K562 (cell line): Measurements from ENCODE around the gene ARHGAP8. TPM values are rescaled to one million over a fixed set of nuclear protein-coding genes. Genes with fewer than 3 reads are reported as not detected.

Experiments used
- ATAC-seq: fragments of 200-7000 bp; cut with Tn5 transposase; 3 replicates; pipeline ENCODE4 v1.9.1; 2020; ENCODE audit warnings: moderate library complexity
- BruUV-seq: library from RNA; stranded (reverse); fragments of 400-500 nt; replicated peaks from 2 replicates; lab custom pipeline; 2021; lab: Mats Ljungman, UMichigan
- CTCF ChIA-PET: fragments of 300-600 bp; formaldehyde crosslinking; extraction: SDS; loops from one replicate; lab custom pipeline; 2021; ENCODE audit warnings: low intra/inter-chr PET ratio; lab: Yijun Ruan, JAX
- POLR2A ChIA-PET: fragments of 300-600, 350-650 bp; sonication (Branson Sonifier 250); formaldehyde crosslinking; extraction: SDS; loops from one replicate; lab custom pipeline; 2021; ENCODE audit warnings: antibody characterized with exemption, inconsistent platforms; lab: Yijun Ruan, JAX
- DNase-seq, 4 experiments: peaks; one replicate each; pipeline versions ENCODE4 v3.0.0 to v3.0.0-alpha.2; 2011 to 2018; ENCODE audit warnings: low spot score in 3 of 4, mixed read lengths in 3 of 4; ENCODE audit errors: extremely low read depth in 1 of 4
- FAIRE-seq: peaks from 2 replicates; lab custom pipeline; 2011; peaks lifted over from hg19 to GRCh38; lab: Jason Lieb, UNC
- H2AFZ ChIP-seq: 2 replicates; pipeline ENCODE4 v1.6.0; 2011; ENCODE audit warnings: low read depth, low read length, control low read depth, inconsistent platforms
- H3K27ac ChIP-seq: fragments of 200-600 bp; 3 replicates; pipeline ENCODE4 v1.8.0; 2011; ENCODE audit warnings: low read depth, mild to moderate bottlenecking, control low read depth, inconsistent platforms, low read length, moderate library complexity, mixed read lengths; ENCODE audit errors: extremely low read depth
- H3K27me3 ChIP-seq, 2 experiments: fragments of 300-600 bp in 1 of 2; 2 replicates in 1 of 2; 3 replicates in 1 of 2; pipeline versions ENCODE4 v1.6.0 to v1.8.0; 2011; ENCODE audit warnings: inconsistent platforms in 2 of 2, low read length in 2 of 2, mild to moderate bottlenecking in 1 of 2, mixed read lengths in 1 of 2, moderate library complexity in 1 of 2; ENCODE audit not compliant: control insufficient read depth in 2 of 2, insufficient read depth in 2 of 2
- H3K36me3 ChIP-seq: fragments of 300-600 bp; 3 replicates; pipeline ENCODE4 v1.8.0; 2011; ENCODE audit warnings: mild to moderate bottlenecking, low read length, inconsistent platforms; ENCODE audit not compliant: control insufficient read depth, insufficient read depth
- H3K4me1 ChIP-seq, 2 experiments: fragments of 200-600 bp in 1 of 2; replicated peaks in 1 of 2; 2 replicates in 1 of 2; 3 replicates in 1 of 2; pipeline versions ENCODE4 v1.5.1 to v1.8.0; 2011; ENCODE audit warnings: inconsistent platforms in 2 of 2, low read length in 2 of 2, mild to moderate bottlenecking in 1 of 2, mixed read lengths in 1 of 2, moderate library complexity in 1 of 2; ENCODE audit not compliant: control insufficient read depth in 2 of 2, insufficient read depth in 2 of 2
- H3K4me2 ChIP-seq: 2 replicates; pipeline ENCODE4 v1.6.1; 2011; ENCODE audit warnings: low read length, control low read depth, inconsistent platforms, mixed read lengths; ENCODE audit not compliant: insufficient read depth
- H3K4me3 ChIP-seq: fragments of 200-600 bp; sonication (generic), shearing (Covaris generic); 2 replicates; pipeline ENCODE4 v1.5.1; 2016; ENCODE audit warnings: control low read depth, inconsistent platforms
- H3K79me2 ChIP-seq: fragments of 200-600 bp; 3 replicates; pipeline ENCODE4 v1.8.0; 2011; ENCODE audit warnings: low read length, inconsistent platforms; ENCODE audit not compliant: control insufficient read depth, insufficient read depth
- H3K9ac ChIP-seq, 2 experiments: 2 replicates each; pipeline versions ENCODE4 v1.6.0 to v1.6.1; 2011; ENCODE audit warnings: low read depth in 2 of 2, low read length in 2 of 2, control low read depth in 1 of 2, inconsistent platforms in 1 of 2, mild to moderate bottlenecking in 1 of 2, mixed read lengths in 1 of 2; ENCODE audit not compliant: insufficient read depth in 1 of 2
- H3K9me1 ChIP-seq: one replicate; pipeline ENCODE4 v1.6.0; 2011; ENCODE audit warnings: inconsistent platforms, mild to moderate bottlenecking, low read length, moderate library complexity; ENCODE audit not compliant: control insufficient read depth, insufficient read depth
- H3K9me3 ChIP-seq: replicated peaks from 2 replicates; pipeline ENCODE4 v1.5.1; 2011; ENCODE audit warnings: low read depth, low read length, inconsistent platforms; ENCODE audit not compliant: control insufficient read depth, insufficient read depth
- H4K20me1 ChIP-seq: replicated peaks from 2 replicates; pipeline ENCODE4 v1.6.1; 2011; ENCODE audit warnings: low read length, inconsistent platforms, mixed read lengths; ENCODE audit not compliant: control insufficient read depth, insufficient read depth
- HDAC6 ChIP-seq: IDR thresholded peaks from 2 replicates; pipeline ENCODE4 v1.6.1; 2012; ENCODE audit warnings: low read depth, mild to moderate bottlenecking, control low read depth, inconsistent platforms, low read length, moderate library complexity
- KAT2B ChIP-seq: IDR thresholded peaks from one replicate; pipeline ENCODE4 v1.6.1; 2012; ENCODE audit warnings: low read depth, mild to moderate bottlenecking, control low read depth, inconsistent platforms, low read length, moderate library complexity
- PHTF2 ChIP-seq: fragments of 250-450 bp; sonication (Bioruptor Pico); IDR thresholded peaks from 2 replicates; pipeline ENCODE4 v1.5.0; 2021; ENCODE audit warnings: mild to moderate bottlenecking
- ZNF316 ChIP-seq: fragments of 450-650 bp; IDR thresholded peaks from 2 replicates; pipeline ENCODE4 v1.6.1; 2016
- ZNF583 ChIP-seq: fragments of 250-450 bp; sonication (Bioruptor Pico); IDR thresholded peaks from 2 replicates; pipeline ENCODE4 v1.4.0; 2020
- WGBS: fragments of 100-300 bp; shearing (Covaris generic); methylation state at CpG from one replicate; pipeline ENCODE4 v1.1.6; 2016; ENCODE audit warnings: low coverage, mixed read lengths; ENCODE audit not compliant: insufficient coverage; ENCODE audit errors: missing lambda C conversion rate; 5-methylcytosine and 5-hydroxymethylcytosine counted together
- in situ Hi-C: fragments of 300-500 bp; cut with MboI; formaldehyde crosslinking; loops from 4 replicates; pipeline ENCODE4 v1.15.0; 2018; ENCODE audit warnings: inconsistent platforms, mixed read lengths
- intact Hi-C: fragments of 100-400 bp; cut with micrococcal nuclease; formaldehyde crosslinking; loops from 2 replicates; pipeline ENCODE4 v1.14.2; 2022
- polyA plus RNA-seq, 8 experiments: library from polyadenylated mRNA; depleted of rRNA in 4 of 8; stranded (reverse) in 5 of 8; unstranded in 3 of 8; fragments of >200 nt; fragmentation: Nextera tagmentation in 2 of 8; fragmentation: Illumina TruSeq in 1 of 8; extraction: Ambion mirVana in 2 of 8; extraction: Trizol in 1 of 8; gene quantifications; 2 replicates each; pipeline versions ENCODE4 v1.2.1 to v1.2.3, GENCODE V29; 2011 to 2014; ENCODE audit warnings: inconsistent platforms in 1 of 8, missing spikeins in 1 of 8
- total RNA-seq, 7 experiments: library from RNA; depleted of rRNA in 6 of 7; stranded (reverse); fragments of >200 nt in 6 of 7; fragmentation: Illumina TruSeq in 2 of 7; extraction: Trizol in 2 of 7; gene quantifications; 2 replicates each; pipeline versions ENCODE4 v1.2.1 to v1.2.3, GENCODE V29; 2011 to 2021; ENCODE audit warnings: low replicate concordance in 1 of 7

Gene ARHGAP8
- total and polyA plus RNA-seq, 9 of the 15 experiments (the other 6 are each of a cell fraction or from before 2014, with no cell fraction given), result 0.15 to 2.2 (median 0.62) TPM

DNA sequence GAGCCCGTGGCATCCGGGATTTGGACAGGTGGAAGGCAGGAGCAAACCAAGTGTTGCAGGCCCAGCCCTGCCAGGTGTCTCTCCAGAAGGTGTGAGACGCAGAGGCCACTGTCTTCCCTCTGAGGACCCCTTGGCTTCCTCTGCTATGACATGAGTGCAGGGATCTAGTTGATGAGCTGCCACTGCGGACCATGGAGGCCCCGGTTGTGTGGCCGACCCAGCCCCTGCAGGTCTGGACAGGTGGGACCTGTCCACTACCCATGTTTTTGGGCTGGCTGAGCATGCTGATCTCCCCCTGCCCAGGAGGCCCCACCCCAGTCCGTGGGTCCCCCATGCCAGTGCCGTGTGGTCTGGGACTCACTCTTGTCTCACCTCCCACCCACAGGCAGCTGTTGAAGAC lies 27.5 kb upstream of the ARHGAP8 start:
- H3K79me2 ChIP-seq, result no peaks in the 10 kb centered on the region
- H4K20me1 ChIP-seq, result no peaks in the 10 kb centered on the region; the same call in 1 of the 2 replicates
- no peak overlapping the region for H3K4me3 ChIP-seq
- H3K27me3 ChIP-seq, result no peaks in the 10 kb centered on the region
- no peak overlapping the region for H3K9ac ChIP-seq
- POLR2A ChIA-PET, result interaction anchor here (0.6 to 1.0 kb wide), 2 partner anchors 10 to 17 kb away, joined by 3 read pairs; no protein-coding TSS in a partner anchor
- no peaks in the 10 kb centered on the region for H3K9me3 ChIP-seq
- ATAC-seq (no peak), DNase-seq (no peak), FAIRE-seq (no peak)
- no peak overlapping the region for H2AFZ ChIP-seq
- no TSS peak for BruUV-seq
- intact Hi-C loops (no loop called here), in situ Hi-C loops (no loop called here)
- H3K9me1 ChIP-seq, result no peaks in the 10 kb centered on the region
- WGBS, result 90% methylated on average over 4 of the region's 8 CpGs
- H3K27ac ChIP-seq, result no peak overlapping the region
- H3K36me3 ChIP-seq, result peaks cover 6% of the 10 kb centered on the region; the same call in 1 of the 3 replicates
- no peak overlapping the region for H3K4me2 ChIP-seq
- CTCF ChIA-PET, result no interaction called here
- TF ChIP-seq HDAC6 (no peak), PHTF2 (CRISPR knock-in tag) (no peak), ZNF316 (no peak)
- peaks cover 0 to 21% of the 10 kb centered on the region in 2 experiments; a peak in 2 of 5 replicates for H3K4me1 ChIP-seq

DNA sequence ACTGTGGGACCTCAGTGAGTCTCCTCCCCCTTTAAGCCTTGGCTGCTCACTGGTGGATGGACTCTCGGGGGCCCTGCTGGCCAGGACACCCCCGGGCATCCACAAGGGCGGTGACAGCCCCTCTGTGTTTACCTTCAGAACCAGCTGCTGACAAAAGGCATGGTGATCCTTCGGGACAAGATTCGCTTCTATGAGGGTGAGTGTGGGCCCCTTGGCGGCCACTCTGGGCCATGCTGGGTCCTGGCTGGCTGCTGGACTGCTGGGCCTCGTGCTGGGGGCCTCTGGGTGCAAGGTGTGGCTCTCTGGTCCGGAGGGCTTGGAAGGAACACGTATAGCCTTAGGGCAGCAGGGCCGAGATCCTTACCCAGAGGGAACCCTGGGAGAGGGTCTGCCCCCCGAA lies 25.9 kb upstream of the ARHGAP8 start:
- Histone ChIP-seq H4K20me1 (no peaks in the 10 kb centered on the region), H3K4me1 (peaks cover 0 to 13% of the 10 kb centered on the region in 2 experiments; a peak in 2 of 5 replicates), H3K79me2 (no peaks in the 10 kb centered on the region), H3K9me1 (no peaks in the 10 kb centered on the region), H3K4me2 (no peak overlapping the region), H3K9ac (no peak overlapping the region), H2AFZ (no peak overlapping the region), H3K27me3 (no peaks in the 10 kb centered on the region), H3K4me3 (no peak overlapping the region), H3K9me3 (no peaks in the 10 kb centered on the region), H3K27ac (no peak overlapping the region), H3K36me3 (peaks cover 6% of the 10 kb centered on the region; the same call in 2 of the 3 replicates)
- no TSS peak for BruUV-seq
- no peak for DNase-seq
- in situ Hi-C loops (no loop called here), intact Hi-C loops (no loop called here)
- CTCF ChIA-PET, result no interaction called here
- 100% methylated on average over 1 of the region's 11 CpGs for WGBS
- ATAC-seq, result no peak
- TF ChIP-seq KAT2B (no peak), ZNF583 (CRISPR knock-in tag) (no peak)
- POLR2A ChIA-PET, result no interaction called here
- no peak for FAIRE-seq
